ENCODE results near the gene ZNF580.
A peak's percentile ranks its signal among the peaks of the same experiment; 100 is the strongest.

Gene ZNF580

GRCh38 chr19:55632463-55632834 is 8.4 kb upstream of the ZNF580 start:
- Histone ChIP-seq H3K4me3 (ENCODE audit: low read depth in 1 of 2, low read length in 2 of 2) (no peak overlapping the region), H3K27me3 (ENCODE audit: low read depth, low read length) (no peaks in the 10 kb centered on the region), H3K9me3 (ENCODE audit: control insufficient read depth in 1 of 2, low read length in 2 of 2) (no peaks in the 10 kb centered on the region), H3K27ac (ENCODE audit: low read length) (no peak overlapping the region), H3K4me1 (ENCODE audit: control insufficient read depth in 1 of 2, insufficient read depth in 2 of 2, low read length in 2 of 2) (peaks cover 11 to 25% of the 10 kb centered on the region in 2 donors), H3K36me3 (ENCODE audit: control insufficient read depth in 1 of 2, insufficient read depth in 2 of 2, low read length in 2 of 2) (no peaks in the 10 kb centered on the region)

GRCh38 chr19:55633861-55634260 is 6.9 kb upstream of the ZNF580 start:
- no peaks in the 10 kb centered on the region for H3K36me3 ChIP-seq (ENCODE audit: control insufficient read depth in 1 of 2, insufficient read depth in 2 of 2, low read length in 2 of 2)
- no peak overlapping the region for H3K27ac ChIP-seq (ENCODE audit: low read length)
- no peaks in the 10 kb centered on the region for H3K27me3 ChIP-seq (ENCODE audit: low read depth, low read length)
- no peaks in the 10 kb centered on the region for H3K9me3 ChIP-seq (ENCODE audit: control insufficient read depth in 1 of 2, low read length in 2 of 2)
- H3K4me1 ChIP-seq (ENCODE audit: control insufficient read depth in 1 of 2, insufficient read depth in 2 of 2, low read length in 2 of 2), result peaks cover 11 to 36% of the 10 kb centered on the region in 2 donors
- no peak overlapping the region for H3K4me3 ChIP-seq (ENCODE audit: low read depth in 1 of 2, low read length in 2 of 2)

- Histone ChIP-seq H3K36me3 (ENCODE audit: control insufficient read depth in 1 of 2, insufficient read depth in 2 of 2, low read length in 2 of 2) (no peaks in the 10 kb centered on the region), H3K4me1 (ENCODE audit: control insufficient read depth in 1 of 2, insufficient read depth in 2 of 2, low read length in 2 of 2) (peaks cover 16 to 51% of the 10 kb centered on the region in 2 donors), H3K27me3 (ENCODE audit: low read depth, low read length) (no peaks in the 10 kb centered on the region), H3K4me3 (ENCODE audit: low read depth in 1 of 2, low read length in 2 of 2) (peak overlapping the region; percentile 87 to 100), H3K27ac (ENCODE audit: low read length) (peak overlapping the region; percentile 100), H3K9me3 (ENCODE audit: control insufficient read depth in 1 of 2, low read length in 2 of 2) (no peaks in the 10 kb centered on the region)
These were observed 5.5 kb upstream of the ZNF580 start for GRCh38 chr19:55635334-55635717.

DNA sequence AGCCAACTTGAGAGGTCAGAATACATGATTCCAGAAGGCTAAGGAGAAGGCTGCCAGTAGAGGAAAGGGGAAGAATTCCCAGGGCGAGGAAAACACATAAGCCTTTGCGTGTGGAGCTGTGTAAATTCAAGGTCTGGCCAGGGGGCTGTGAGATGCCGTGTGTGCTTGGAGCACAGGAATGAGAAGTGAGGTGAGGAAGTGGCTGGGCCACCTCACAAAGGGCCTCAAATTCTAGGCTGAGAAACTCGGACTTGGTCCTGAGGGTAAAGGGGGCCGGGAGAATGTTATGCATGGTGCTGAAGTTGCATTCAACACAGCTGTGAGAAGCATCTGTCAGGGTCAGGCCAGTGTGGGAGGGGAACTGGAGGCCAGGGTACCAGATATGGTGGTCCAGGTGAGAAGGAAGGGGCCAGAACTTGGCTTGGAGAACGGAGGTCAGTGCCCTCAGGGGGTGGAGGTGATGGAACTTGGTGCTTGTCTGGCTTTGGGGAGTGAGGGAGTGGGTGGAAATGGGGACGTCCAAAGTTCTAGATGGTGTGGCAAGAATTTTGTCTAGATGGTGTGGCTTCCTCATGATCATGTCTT is 4.9 kb upstream of the ZNF580 start:
- no peaks in the 10 kb centered on the region for H3K27me3 ChIP-seq (ENCODE audit: low read depth, low read length)
- H3K27ac ChIP-seq (ENCODE audit: low read length), result peak overlapping the region; percentile 100
- H3K36me3 ChIP-seq (ENCODE audit: control insufficient read depth in 1 of 2, insufficient read depth in 2 of 2, low read length in 2 of 2), result no peaks in the 10 kb centered on the region
- peak overlapping the region; percentile 87 to 100 for H3K4me3 ChIP-seq (ENCODE audit: low read depth in 1 of 2, low read length in 2 of 2)
- H3K9me3 ChIP-seq (ENCODE audit: control insufficient read depth in 1 of 2, low read length in 2 of 2), result no peaks in the 10 kb centered on the region
- peaks cover 17 to 54% of the 10 kb centered on the region in 2 donors for H3K4me1 ChIP-seq (ENCODE audit: control insufficient read depth in 1 of 2, insufficient read depth in 2 of 2, low read length in 2 of 2)

GRCh38 chr19:55636723-55637122 is 4.1 kb upstream of the ZNF580 start:
- Histone ChIP-seq H3K9me3 (ENCODE audit: control insufficient read depth in 1 of 2, low read length in 2 of 2) (no peaks in the 10 kb centered on the region), H3K4me1 (ENCODE audit: control insufficient read depth in 1 of 2, insufficient read depth in 2 of 2, low read length in 2 of 2) (peaks cover 17 to 58% of the 10 kb centered on the region in 2 donors), H3K36me3 (ENCODE audit: control insufficient read depth in 1 of 2, insufficient read depth in 2 of 2, low read length in 2 of 2) (no peaks in the 10 kb centered on the region), H3K27ac (ENCODE audit: low read length) (no peak overlapping the region), H3K4me3 (ENCODE audit: low read depth in 1 of 2, low read length in 2 of 2) (no peak overlapping the region), H3K27me3 (ENCODE audit: low read depth, low read length) (no peaks in the 10 kb centered on the region)

- Histone ChIP-seq H3K36me3 (ENCODE audit: control insufficient read depth in 1 of 2, insufficient read depth in 2 of 2, low read length in 2 of 2) (no peaks in the 10 kb centered on the region), H3K4me1 (ENCODE audit: control insufficient read depth in 1 of 2, insufficient read depth in 2 of 2, low read length in 2 of 2) (peaks cover 17 to 66% of the 10 kb centered on the region in 2 donors), H3K27me3 (ENCODE audit: low read depth, low read length) (no peaks in the 10 kb centered on the region), H3K9me3 (ENCODE audit: control insufficient read depth in 1 of 2, low read length in 2 of 2) (no peaks in the 10 kb centered on the region), H3K27ac (ENCODE audit: low read length) (no peak overlapping the region), H3K4me3 (ENCODE audit: low read depth in 1 of 2, low read length in 2 of 2) (no peak overlapping the region)
These were observed 3.3 kb upstream of the ZNF580 start for GRCh38 chr19:55637534-55637933.

- no peaks in the 10 kb centered on the region for H3K36me3 ChIP-seq (ENCODE audit: control insufficient read depth in 1 of 2, insufficient read depth in 2 of 2, low read length in 2 of 2)
- H3K9me3 ChIP-seq (ENCODE audit: control insufficient read depth in 1 of 2, low read length in 2 of 2), result no peaks in the 10 kb centered on the region
- no peaks in the 10 kb centered on the region for H3K27me3 ChIP-seq (ENCODE audit: low read depth, low read length)
- H3K27ac ChIP-seq (ENCODE audit: low read length), result no peak overlapping the region
- peaks cover 17 to 75% of the 10 kb centered on the region in 2 donors for H3K4me1 ChIP-seq (ENCODE audit: control insufficient read depth in 1 of 2, insufficient read depth in 2 of 2, low read length in 2 of 2)
- H3K4me3 ChIP-seq (ENCODE audit: low read depth in 1 of 2, low read length in 2 of 2), result no peak overlapping the region
These were observed 1.9 kb upstream of the ZNF580 start for GRCh38 chr19:55638864-55639359.

GRCh38 chr19:55640043-55640576 is 692 bp upstream of the ZNF580 start:
- Histone ChIP-seq H3K36me3 (ENCODE audit: control insufficient read depth in 1 of 2, insufficient read depth in 2 of 2, low read length in 2 of 2) (peaks cover under 1 to 7% of the 10 kb centered on the region in 2 donors), H3K4me3 (ENCODE audit: low read depth in 1 of 2, low read length in 2 of 2) (peak overlapping the region; percentile 60 to 81), H3K9me3 (ENCODE audit: control insufficient read depth in 1 of 2, low read length in 2 of 2) (no peaks in the 10 kb centered on the region), H3K27ac (ENCODE audit: low read length) (peak overlapping the region; percentile 63), H3K4me1 (ENCODE audit: control insufficient read depth in 1 of 2, insufficient read depth in 2 of 2, low read length in 2 of 2) (peaks cover 17 to 83% of the 10 kb centered on the region in 2 donors), H3K27me3 (ENCODE audit: low read depth, low read length) (no peaks in the 10 kb centered on the region)

- H3K9me3 ChIP-seq (ENCODE audit: control insufficient read depth in 1 of 2, low read length in 2 of 2), result no peaks in the 10 kb centered on the region
- peaks cover 7 to 70% of the 10 kb centered on the region in 2 donors for H3K4me1 ChIP-seq (ENCODE audit: control insufficient read depth in 1 of 2, insufficient read depth in 2 of 2, low read length in 2 of 2)
- peak overlapping the region; percentile 60 for H3K27ac ChIP-seq (ENCODE audit: low read length)
- H3K36me3 ChIP-seq (ENCODE audit: control insufficient read depth in 1 of 2, insufficient read depth in 2 of 2, low read length in 2 of 2), result peaks cover 4 to 14% of the 10 kb centered on the region in 2 donors
- H3K27me3 ChIP-seq (ENCODE audit: low read depth, low read length), result no peaks in the 10 kb centered on the region
- H3K4me3 ChIP-seq (ENCODE audit: low read depth in 1 of 2, low read length in 2 of 2), result peak overlapping the region; percentile 81 to 87
These were observed 787 bp downstream of the ZNF580 start for GRCh38 chr19:55641426-55642152.

DNA sequence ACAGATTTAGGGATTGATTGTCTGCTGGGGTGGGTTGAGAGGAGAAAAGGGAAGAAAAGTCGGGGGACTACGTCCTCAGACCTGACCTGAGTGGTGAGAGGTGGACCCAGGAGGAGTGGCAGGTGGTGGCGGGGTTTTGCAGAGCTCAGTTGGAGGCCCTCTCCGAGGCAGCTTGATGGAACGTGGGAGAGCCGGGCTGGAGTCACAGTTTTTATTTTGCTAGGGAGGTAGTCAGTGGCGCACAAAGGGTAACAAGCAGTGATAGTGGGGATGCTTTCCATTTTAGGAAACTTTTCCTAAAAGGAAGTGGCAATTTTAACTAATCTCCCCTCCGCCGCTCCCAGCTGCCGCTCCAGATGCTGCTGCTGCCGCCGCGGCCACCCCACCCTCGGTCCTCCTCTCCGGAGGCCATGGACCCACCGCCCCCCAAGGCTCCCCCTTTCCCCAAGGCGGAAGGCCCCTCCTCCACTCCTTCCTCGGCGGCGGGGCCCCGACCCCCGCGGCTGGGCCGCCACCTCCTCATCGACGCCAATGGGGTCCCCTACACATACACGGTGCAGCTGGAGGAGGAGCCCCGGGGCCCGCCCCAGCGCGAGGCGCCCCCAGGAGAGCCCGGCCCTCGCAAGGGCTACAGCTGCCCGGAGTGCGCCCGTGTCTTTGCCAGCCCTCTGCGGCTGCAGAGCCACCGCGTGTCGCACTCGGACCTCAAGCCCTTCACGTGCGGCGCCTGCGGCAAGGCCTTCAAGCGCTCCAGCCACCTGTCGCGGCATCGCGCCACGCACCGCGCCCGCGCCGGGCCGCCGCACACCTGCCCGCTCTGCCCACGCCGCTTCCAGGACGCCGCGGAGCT is 1.6 kb downstream of the ZNF580 start:
- Histone ChIP-seq H3K36me3 (ENCODE audit: control insufficient read depth in 1 of 2, insufficient read depth in 2 of 2, low read length in 2 of 2) (peaks cover 4 to 14% of the 10 kb centered on the region in 2 donors), H3K27me3 (ENCODE audit: low read depth, low read length) (no peaks in the 10 kb centered on the region), H3K4me1 (ENCODE audit: control insufficient read depth in 1 of 2, insufficient read depth in 2 of 2, low read length in 2 of 2) (peaks cover 10 to 68% of the 10 kb centered on the region in 2 donors), H3K9me3 (ENCODE audit: control insufficient read depth in 1 of 2, low read length in 2 of 2) (no peaks in the 10 kb centered on the region), H3K4me3 (ENCODE audit: low read depth in 1 of 2, low read length in 2 of 2) (peak overlapping the region; percentile 81 to 87), H3K27ac (ENCODE audit: low read length) (peak overlapping the region; percentile 31)

Measured in muscle layer of duodenum (tissue), 2 donors.